Peyer's patch (tissue), 4 donors: ENCODE measurements around the gene COBL. TPM values are rescaled to one million over a fixed set of nuclear protein-coding genes. Genes with fewer than 3 reads are reported as not detected.
A peak's percentile ranks its signal among the peaks of the same experiment; 100 is the strongest.

Source experiments
- DNase-seq, 3 donors: peaks; one replicate each; pipeline ENCODE4 v3.0.0-alpha.2; 2017 to 2019
- H3K27ac ChIP-seq, 4 donors: fragments of 200-600 bp; sonication (generic); one replicate each; pipeline ENCODE4 v1.5.1; 2016 to 2019
- H3K27me3 ChIP-seq, 2 donors: fragments of 200-600 bp; sonication (generic); one replicate each; pipeline ENCODE4 v1.5.1; 2019
- H3K36me3 ChIP-seq, 3 donors: fragments of 200-600 bp; sonication (generic); one replicate each; pipeline ENCODE4 v1.5.1; 2016 to 2019
- H3K4me1 ChIP-seq, 4 donors: fragments of 200-600 bp; sonication (generic); one replicate each; pipeline ENCODE4 v1.5.1; 2016 to 2019
- H3K4me3 ChIP-seq, 4 donors: fragments of 200-600 bp; sonication (generic); 1 replicate in 3 of 4; 2 replicates in 1 of 4; pipeline ENCODE4 v1.5.1; 2016 to 2019; ENCODE audit warnings: mild to moderate bottlenecking in 1 of 4
- H3K9me3 ChIP-seq, 4 donors: fragments of 200-600 bp; sonication (generic); one replicate each; pipeline ENCODE4 v1.5.1; 2016 to 2019; ENCODE audit warnings: mild to moderate bottlenecking in 1 of 4
- CTCF ChIP-seq, 6 experiments: fragments of 450-650 bp in 4 of 6; fragments of 200-600 bp in 2 of 6; sonication (generic) in 1 of 6; IDR thresholded peaks; one replicate each; pipeline ENCODE4 v1.5.1; 2017 to 2019; ENCODE audit warnings: antibody characterized with exemption in 6 of 6, mild to moderate bottlenecking in 3 of 6, moderate library complexity in 1 of 6
- POLR2A ChIP-seq, 2 donors: fragments of 450-650 bp; IDR thresholded peaks; one replicate each; pipeline ENCODE4 v1.5.1; 2017; ENCODE audit warnings: antibody characterized with exemption in 2 of 2, mild to moderate bottlenecking in 2 of 2, moderate library complexity in 2 of 2
- total RNA-seq, 4 donors: library from RNA; depleted of rRNA; stranded (reverse); fragments of >200 nt; gene quantifications; one replicate each; pipeline ENCODE4 v1.1.0, GENCODE V29; 2016

The COBL gene
- total RNA-seq, 4 donors from 2014 or later, result 25.6 to 129 (median 116) TPM

GRCh38 chr7:51067258-51067657 is 249.4 kb downstream of the COBL start:
- Histone ChIP-seq H3K36me3 (no peaks in the 10 kb centered on the region), H3K4me3 (no peak overlapping the region), H3K27ac (no peak overlapping the region), H3K9me3 (no peaks in the 10 kb centered on the region), H3K27me3 (no peaks in the 10 kb centered on the region), H3K4me1 (peaks cover 0 to 27% (median 3%) of the 10 kb centered on the region in 4 donors)
- TF ChIP-seq CTCF (IDR thresholded peaks at IDR 0.05) (no peak), POLR2A (IDR thresholded peaks at IDR 0.05) (no peak)
- no peak for DNase-seq

- no peak for DNase-seq
- Histone ChIP-seq H3K9me3 (no peaks in the 10 kb centered on the region), H3K4me1 (peaks cover 0 to 23% (median 3%) of the 10 kb centered on the region in 4 donors), H3K4me3 (no peak overlapping the region), H3K36me3 (no peaks in the 10 kb centered on the region), H3K27ac (peak overlapping the region in 1 of 4 donors; percentile 45), H3K27me3 (no peaks in the 10 kb centered on the region)
- TF ChIP-seq POLR2A (IDR thresholded peaks at IDR 0.05) (no peak), CTCF (IDR thresholded peaks at IDR 0.05) (no peak)
Measured at GRCh38 chr7:51066405-51066882, 250.2 kb downstream of the COBL start.

GRCh38 chr7:51065766-51066165 is 250.8 kb downstream of the COBL start:
- H3K27ac ChIP-seq, result no peak overlapping the region
- no peak for DNase-seq
- no peaks in the 10 kb centered on the region for H3K9me3 ChIP-seq
- H3K4me3 ChIP-seq, result no peak overlapping the region
- TF ChIP-seq POLR2A (IDR thresholded peaks at IDR 0.05) (no peak), CTCF (IDR thresholded peaks at IDR 0.05) (no peak)
- no peaks in the 10 kb centered on the region for H3K27me3 ChIP-seq
- H3K4me1 ChIP-seq, result peaks cover 0 to 23% (median 3%) of the 10 kb centered on the region in 4 donors
- H3K36me3 ChIP-seq, result no peaks in the 10 kb centered on the region

DNA sequence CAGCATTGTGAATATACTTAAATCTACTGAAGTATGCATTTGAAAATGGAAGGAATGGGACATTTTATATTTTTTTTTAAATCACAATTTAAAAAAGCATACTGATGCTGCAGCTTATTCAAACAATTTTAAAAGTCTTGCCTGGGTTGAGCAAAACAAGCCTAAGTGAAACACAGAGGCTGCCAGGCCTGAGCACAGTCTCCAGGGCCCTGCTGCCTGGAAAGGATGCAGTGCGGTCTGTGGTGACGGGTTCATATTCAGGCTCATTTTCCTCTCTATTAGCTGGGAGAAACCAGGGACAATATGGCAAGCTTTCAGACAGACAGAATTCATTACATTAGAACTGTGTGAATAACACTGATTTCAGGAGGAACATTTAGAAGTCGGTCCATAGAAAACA is 251.9 kb downstream of the COBL start:
- H3K36me3 ChIP-seq, result no peaks in the 10 kb centered on the region
- H3K4me1 ChIP-seq, result peaks cover 0 to 23% (median 3%) of the 10 kb centered on the region in 4 donors
- no peak overlapping the region for H3K27ac ChIP-seq
- no peak overlapping the region for H3K4me3 ChIP-seq
- DNase-seq, result no peak
- H3K9me3 ChIP-seq, result no peaks in the 10 kb centered on the region
- TF ChIP-seq CTCF (IDR thresholded peaks at IDR 0.05) (no peak), POLR2A (IDR thresholded peaks at IDR 0.05) (no peak)
- no peaks in the 10 kb centered on the region for H3K27me3 ChIP-seq

DNA sequence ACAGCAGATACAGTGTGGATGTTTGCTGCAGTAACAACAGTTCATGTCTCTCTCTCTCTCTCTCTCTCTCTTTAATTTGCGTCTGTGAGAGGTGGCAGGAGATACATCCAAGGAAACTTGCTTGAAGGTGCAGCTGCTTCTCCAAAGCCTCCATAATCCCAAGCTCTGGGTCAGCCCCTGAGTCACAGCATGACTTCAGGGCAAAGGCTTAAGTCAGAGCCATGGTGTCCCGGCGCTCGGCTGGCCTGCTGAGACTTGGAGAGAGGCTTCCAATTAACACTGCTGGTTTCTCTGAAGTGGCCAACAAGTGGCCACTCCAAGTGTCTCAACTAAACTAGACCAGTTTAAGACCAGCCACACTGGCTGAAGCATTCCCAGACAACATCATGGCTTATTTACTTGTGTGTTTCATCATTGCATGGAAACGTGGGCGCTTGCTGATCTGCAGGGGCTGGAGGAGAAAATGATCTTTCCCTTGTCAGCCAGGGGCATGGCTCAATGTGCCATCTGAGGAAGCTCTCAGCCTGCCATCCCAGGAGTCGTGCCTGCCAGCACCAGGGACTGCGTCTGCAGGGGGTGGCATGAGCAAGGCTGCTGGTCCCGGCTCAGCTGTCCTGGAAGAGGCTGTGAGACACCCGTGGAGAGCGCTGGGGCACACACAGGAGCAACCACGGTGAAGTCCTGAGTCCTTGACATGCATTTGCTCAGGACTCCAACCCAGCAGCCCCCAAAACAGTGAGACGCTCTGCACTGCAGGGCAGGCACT is 254.2 kb downstream of the COBL start:
- Histone ChIP-seq H3K4me1 (peaks cover 0 to 9% (median 0%) of the 10 kb centered on the region in 4 donors), H3K4me3 (no peak overlapping the region), H3K27me3 (no peaks in the 10 kb centered on the region), H3K9me3 (no peaks in the 10 kb centered on the region), H3K36me3 (no peaks in the 10 kb centered on the region), H3K27ac (no peak overlapping the region)
- no peak for TF ChIP-seq POLR2A (IDR thresholded peaks at IDR 0.05)
- TF ChIP-seq CTCF (IDR thresholded peaks at IDR 0.05), result no peak
- DNase-seq, result no peak
